Motor neuron (in vitro differentiated cells): ENCODE results near the gene CEP170B. TPM values are rescaled to one million over a fixed set of nuclear protein-coding genes. Genes with fewer than 3 reads are reported as not detected.
"Not testable (repeated sequence)": the region's sequence is repeated elsewhere in the genome, so short reads cannot be mapped to it uniquely, and the experiment has no call there.

ENCODE experiments used
- ATAC-seq, 8 experiments: fragments of 200-7000 bp; cut with Tn5 transposase; replicated peaks in 6 of 8; 2 replicates each; pipeline ENCODE4 v1.8.0; 2021; ENCODE audit warnings: mild to moderate bottlenecking in 8 of 8, moderate library complexity in 8 of 8
- H3K27ac ChIP-seq, 2 donors: fragments of 250-450 bp; sonication (Bioruptor Pico); 2 replicates each; pipeline ENCODE4 v1.9.0; 2021; ENCODE audit warnings: antibody characterized with exemption in 2 of 2, mild to moderate bottlenecking in 2 of 2, moderate library complexity in 1 of 2
- H3K4me1 ChIP-seq, 2 donors: fragments of 250-450 bp; sonication (Bioruptor Pico); replicated peaks in 1 of 2; 2 replicates each; pipeline ENCODE4 v1.6.1; 2021; ENCODE audit warnings: antibody characterized with exemption in 2 of 2, mild to moderate bottlenecking in 2 of 2, moderate library complexity in 1 of 2
- H3K4me3 ChIP-seq, 5 donors: fragments of 250-450 bp; sonication (Bioruptor Pico); 2 replicates each; pipeline ENCODE4 v1.9.0; 2021; ENCODE audit warnings: antibody characterized with exemption in 5 of 5, mild to moderate bottlenecking in 5 of 5, moderate library complexity in 4 of 5
- WGBS, 10 experiments: fragments of 450-650 bp; shearing (Covaris generic); methylation state at CpG; one replicate each; pipeline ENCODE4 v1.0.0; 2022; 5-methylcytosine and 5-hydroxymethylcytosine counted together
- in situ Hi-C, 9 experiments: fragments of 400-800 bp; cut with MboI; loops; one replicate each; pipeline ENCODE4 v1.15.0; 2021; ENCODE audit warnings: low sequenced_read_pairs in 9 of 9, low pct_unique_long_range_greater_than_20kb in 2 of 9; ENCODE audit not compliant: unreplicated experiment in 9 of 9
- total RNA-seq, 8 experiments: library from RNA; unstranded; fragments of 300-600 nt; gene quantifications; 2 replicates each; pipeline versions ENCODE4 v1.2.3 to v1.2.4, GENCODE V29; 2022

Gene CEP170B
- total RNA-seq, 8 experiments from 2014 or later = 6.3 to 18.4 (median 9.6) TPM

DNA sequence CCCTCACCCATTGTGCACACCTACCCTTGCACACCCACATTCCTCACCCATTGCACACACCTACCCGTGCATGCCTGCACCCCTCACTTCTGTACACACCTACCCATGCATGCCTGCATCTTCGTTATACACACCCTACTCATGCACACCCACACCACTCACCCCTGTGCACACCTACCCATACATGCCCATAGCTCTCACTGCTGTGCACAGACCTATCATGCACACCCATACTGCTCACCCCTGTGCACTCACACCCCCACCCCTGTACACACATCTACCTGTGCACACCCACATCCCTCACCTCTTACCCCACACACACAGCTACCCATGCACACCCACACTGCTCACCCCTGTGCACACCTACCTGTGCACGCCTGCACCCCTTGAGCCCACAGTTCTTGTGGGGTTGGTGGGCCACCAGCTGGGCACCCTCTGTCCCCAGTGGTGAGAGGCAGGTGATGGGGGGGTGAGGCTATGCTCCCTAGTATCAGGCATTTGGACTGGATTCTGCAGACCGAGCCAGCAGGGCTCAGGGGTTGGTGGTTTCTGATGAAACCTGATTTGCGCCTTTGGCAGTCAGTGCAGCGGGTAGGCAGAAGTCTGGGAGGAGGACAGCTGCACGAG, 15.6 kb downstream of the CEP170B start:
- in situ Hi-C loops = no loop called here
- no peak overlapping the region for H3K27ac ChIP-seq
- no peak for ATAC-seq
- H3K4me1 ChIP-seq = peaks cover 3 to 19% of the 10 kb centered on the region in 2 donors
- WGBS, 10 experiments = 83 to 100% (median 100%) methylated on average over 1 to 2 of the region's 7 CpGs; no CpG with 5 or more reads in 7 of the 10 experiments
- no peak overlapping the region for H3K4me3 ChIP-seq

DNA sequence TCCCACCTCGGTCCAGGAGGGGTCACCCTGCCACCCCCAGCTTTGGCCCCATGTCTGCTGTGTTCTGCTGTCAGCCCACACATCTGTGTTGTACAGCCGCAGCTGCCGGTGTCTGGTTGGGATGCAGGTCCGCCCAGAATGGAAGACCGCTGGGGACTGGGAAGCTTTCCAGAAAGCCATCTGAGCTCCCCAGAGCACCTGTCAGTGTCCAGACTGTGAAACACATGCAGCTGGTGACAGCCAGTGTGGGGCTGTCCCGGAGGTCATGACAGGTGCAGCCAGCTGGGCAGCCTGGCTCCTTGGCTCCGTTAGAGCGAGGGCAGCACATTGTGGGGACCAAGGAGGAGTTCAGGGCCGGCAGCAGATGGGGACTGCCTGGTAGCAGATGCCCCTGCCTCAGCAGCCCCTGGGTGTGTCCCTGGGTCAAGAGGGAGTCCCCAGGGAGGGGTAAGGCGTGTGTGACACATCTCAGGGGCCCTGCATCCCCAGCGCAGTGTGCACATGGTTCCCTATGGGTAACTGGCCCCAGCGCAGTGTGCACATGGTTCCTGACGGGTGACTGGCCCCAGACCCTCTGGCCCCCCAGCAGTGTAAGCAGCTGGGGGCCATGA, 16.4 kb downstream of the CEP170B start:
- in situ Hi-C loops = no loop called here
- Histone ChIP-seq H3K4me1 (peaks cover 3 to 18% of the 10 kb centered on the region in 2 donors), H3K4me3 (no peak overlapping the region), H3K27ac (no peak overlapping the region)
- peak in 6 of 8 experiments; percentile 16 to 37 (median 30) for ATAC-seq
- 71 to 100% methylated on average over 1 to 5 of the region's 13 CpGs; no CpG with 5 or more reads in 8 of the 10 experiments for WGBS, 10 experiments

- in situ Hi-C loops = no loop called here
- H3K4me3 ChIP-seq = no peak overlapping the region
- WGBS, 10 experiments = 28% methylated on average over 3 of the region's 13 CpGs; no CpG with 5 or more reads in 9 of the 10 experiments
- peak; percentile 24 to 78 (median 70) for ATAC-seq
- peak overlapping the region in 1 of 2 donors; percentile 21 for H3K27ac ChIP-seq
- H3K4me1 ChIP-seq = peaks cover 3 to 15% of the 10 kb centered on the region in 2 donors
Observed at GRCh38 chr14:104882325-104882973, 17.4 kb downstream of the CEP170B start.

DNA sequence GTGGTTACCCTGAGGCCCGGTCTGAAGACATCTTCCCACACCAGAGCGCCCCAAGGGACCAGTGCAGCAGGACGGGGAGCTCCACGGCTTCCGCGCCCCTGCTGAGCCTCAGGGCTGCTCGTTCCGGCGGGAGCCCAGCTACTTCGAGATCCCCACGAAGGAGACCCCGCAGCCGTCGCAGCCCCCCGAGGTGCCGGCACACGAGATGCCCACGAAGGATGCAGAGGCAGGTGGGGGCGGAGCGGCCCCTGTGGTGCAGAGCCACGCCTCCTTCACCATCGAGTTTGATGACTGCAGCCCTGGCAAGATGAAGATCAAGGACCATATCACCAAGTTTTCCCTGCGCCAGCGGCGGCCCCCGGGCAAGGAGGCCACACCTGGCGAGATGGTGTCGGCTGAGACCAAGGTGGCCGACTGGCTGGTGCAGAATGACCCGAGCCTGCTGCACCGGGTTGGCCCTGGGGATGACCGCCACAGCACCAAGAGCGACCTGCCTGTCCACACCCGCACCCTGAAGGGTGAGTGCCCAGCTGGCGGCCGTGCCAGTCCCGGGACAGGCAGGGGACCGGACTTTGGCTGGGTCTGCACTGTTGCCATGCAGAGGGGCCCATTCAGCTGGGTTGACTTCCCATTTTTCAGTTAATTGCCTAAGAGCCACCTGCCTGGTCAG, 18.1 kb downstream of the CEP170B start:
- H3K4me3 ChIP-seq = no peak overlapping the region
- in situ Hi-C loops = no loop called here
- no peak overlapping the region for H3K27ac ChIP-seq
- WGBS, 10 experiments = 68 to 92% (median 74%) methylated on average over 2 to 10 of the region's 38 CpGs; no CpG with 5 or more reads in 6 of the 10 experiments
- peaks cover 3 to 15% of the 10 kb centered on the region in 2 donors for H3K4me1 ChIP-seq
- no peak for ATAC-seq

DNA sequence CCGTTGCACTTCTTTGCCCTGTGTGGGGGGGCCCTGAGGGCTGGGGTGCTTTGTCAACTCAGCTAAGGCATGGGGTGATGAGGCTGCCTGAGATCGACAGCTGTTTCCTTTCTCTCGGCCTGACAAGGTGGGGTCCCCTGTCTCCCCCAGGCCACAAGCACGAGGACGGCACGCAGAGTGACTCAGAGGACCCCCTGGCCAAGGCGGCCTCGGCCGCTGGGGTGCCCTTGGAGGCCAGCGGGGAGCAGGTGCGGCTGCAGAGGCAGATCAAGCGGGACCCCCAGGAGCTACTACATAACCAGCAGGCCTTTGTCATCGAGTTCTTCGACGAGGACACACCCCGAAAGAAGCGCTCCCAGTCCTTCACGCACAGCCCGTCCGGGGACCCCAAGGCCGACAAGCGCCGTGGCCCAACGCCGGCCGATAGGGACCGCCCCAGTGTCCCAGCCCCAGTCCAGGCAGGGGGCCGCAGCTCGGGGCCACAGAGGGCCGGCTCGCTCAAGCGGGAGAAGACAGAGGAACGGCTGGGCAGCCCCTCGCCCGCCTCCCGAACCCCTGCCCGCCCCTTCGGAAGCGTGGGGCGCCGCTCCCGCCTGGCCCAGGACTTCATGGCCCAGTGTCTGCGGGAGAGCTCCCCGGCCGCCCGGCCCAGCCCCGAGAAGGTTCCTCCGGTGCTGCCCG, 18.8 kb downstream of the CEP170B start:
- 90 to 100% methylated on average over 1 to 22 of the region's 49 CpGs; no CpG with 5 or more reads in 8 of the 10 experiments for WGBS, 10 experiments
- H3K4me1 ChIP-seq = peaks cover 3 to 15% of the 10 kb centered on the region in 2 donors
- no peak for ATAC-seq
- no peak overlapping the region for H3K4me3 ChIP-seq
- in situ Hi-C loops = no loop called here
- no peak overlapping the region for H3K27ac ChIP-seq

DNA sequence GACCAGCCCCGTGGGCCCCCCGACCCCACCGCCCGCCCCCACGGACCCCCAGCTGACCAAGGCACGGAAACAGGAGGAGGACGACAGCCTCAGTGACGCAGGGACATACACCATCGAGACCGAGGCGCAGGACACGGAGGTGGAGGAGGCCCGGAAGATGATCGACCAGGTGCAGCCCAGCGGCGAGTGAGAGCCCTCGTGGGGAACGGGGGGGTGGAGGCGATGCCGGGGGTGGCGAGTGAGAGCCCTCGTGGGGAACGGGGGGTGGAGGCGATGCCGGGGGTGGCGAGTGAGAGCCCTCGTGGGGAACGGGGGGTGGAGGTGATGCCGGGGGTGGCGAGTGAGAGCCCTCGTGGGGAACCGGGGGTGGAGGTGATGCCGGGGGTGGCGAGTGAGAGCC, 19.3 kb downstream of the CEP170B start:
- in situ Hi-C loops, ATAC-seq, H3K4me3 ChIP-seq, H3K27ac ChIP-seq: not testable (repeated sequence)
- WGBS, 10 experiments = no CpG with 5 or more reads among the region's 34 CpGs
- peaks cover 3 to 15% of the 10 kb centered on the region in 2 donors for H3K4me1 ChIP-seq

GRCh38 chr14:104885031-104885972, 20.2 kb downstream of the CEP170B start:
- in situ Hi-C loops = no loop called here
- no peak for ATAC-seq
- 80 to 100% (median 83%) methylated on average over 1 to 9 of the region's 38 CpGs; no CpG with 5 or more reads in 5 of the 10 experiments for WGBS, 10 experiments
- Histone ChIP-seq H3K4me1 (peaks cover 3 to 15% of the 10 kb centered on the region in 2 donors), H3K27ac (no peak overlapping the region), H3K4me3 (no peak overlapping the region)

- 60 to 91% (median 83%) methylated on average over 1 to 8 of the region's 40 CpGs; no CpG with 5 or more reads in 5 of the 10 experiments for WGBS, 10 experiments
- Histone ChIP-seq H3K4me1 (peaks cover 3 to 15% of the 10 kb centered on the region in 2 donors), H3K27ac (no peak overlapping the region), H3K4me3 (no peak overlapping the region)
- peak in 1 of 8 experiments; percentile 16 for ATAC-seq
- in situ Hi-C loops = no loop called here
Observed at GRCh38 chr14:104885973-104886689, 21.1 kb downstream of the CEP170B start.

DNA sequence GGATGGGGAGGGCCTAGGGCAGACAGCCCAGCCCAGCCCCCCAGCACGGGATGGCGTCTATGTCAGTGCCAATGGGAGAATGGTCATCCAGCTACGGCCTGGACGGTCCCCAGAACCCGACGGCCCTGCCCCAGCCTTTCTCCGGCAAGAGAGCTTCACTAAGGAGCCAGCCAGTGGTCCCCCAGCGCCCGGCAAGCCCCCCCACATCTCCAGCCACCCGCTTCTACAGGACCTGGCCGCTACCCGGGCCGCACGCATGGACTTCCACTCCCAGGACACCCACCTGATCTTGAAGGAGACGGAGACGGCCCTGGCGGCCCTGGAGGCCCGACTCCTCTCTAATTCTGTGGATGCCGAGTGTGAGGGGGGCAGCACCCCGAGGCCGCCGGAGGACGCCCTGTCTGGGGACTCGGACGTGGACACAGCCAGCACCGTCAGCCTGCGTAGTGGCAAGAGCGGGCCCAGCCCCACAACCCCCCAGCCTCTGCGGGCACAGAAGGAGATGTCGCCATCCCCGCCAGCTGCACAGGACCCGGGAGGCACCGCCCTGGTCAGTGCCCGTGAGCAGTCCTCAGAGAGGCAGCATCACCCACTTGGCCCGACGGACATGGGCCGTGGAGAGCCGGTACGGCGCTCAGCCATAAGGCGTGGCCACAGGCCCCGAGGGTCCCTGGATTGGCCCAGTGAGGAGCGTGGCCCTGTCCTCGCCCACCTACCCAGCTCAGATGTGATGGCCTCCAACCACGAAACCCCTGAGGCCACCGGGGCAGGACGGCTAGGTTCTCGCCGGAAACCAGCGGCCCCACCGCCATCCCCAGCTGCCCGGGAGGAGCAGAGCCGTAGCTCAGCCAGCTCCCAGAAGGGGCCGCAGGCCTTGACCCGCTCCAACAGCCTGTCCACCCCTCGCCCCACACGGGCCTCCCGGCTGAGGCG, 21.9 kb downstream of the CEP170B start:
- H3K4me1 ChIP-seq = peaks cover 3 to 13% of the 10 kb centered on the region in 2 donors
- H3K4me3 ChIP-seq = no peak overlapping the region
- in situ Hi-C loops = no loop called here
- no peak overlapping the region for H3K27ac ChIP-seq
- 83% methylated on average over 4 of the region's 59 CpGs; no CpG with 5 or more reads in 9 of the 10 experiments for WGBS, 10 experiments
- ATAC-seq = no peak

- H3K4me3 ChIP-seq = no peak overlapping the region
- no peak overlapping the region for H3K27ac ChIP-seq
- H3K4me1 ChIP-seq = peaks cover 0 to 4% of the 10 kb centered on the region in 2 donors
- WGBS, 10 experiments = 95 to 100% methylated on average over 2 to 3 of the region's 33 CpGs; no CpG with 5 or more reads in 8 of the 10 experiments
- ATAC-seq = no peak
- in situ Hi-C loops = no loop called here
Observed at GRCh38 chr14:104887623-104888488, 22.8 kb downstream of the CEP170B start.
